Midbrain (tissue), 1 donor: ENCODE results near the gene TIGD2.
"Not testable (repeated sequence)": the region's sequence is repeated elsewhere in the genome, so short reads cannot be mapped to it uniquely, and the experiment has no call there.

ENCODE experiments used
- DNase-seq: peaks from one replicate; lab custom pipeline; 2025; lab: John Stamatoyannopoulos, UW

TIGD2 gene

DNA sequence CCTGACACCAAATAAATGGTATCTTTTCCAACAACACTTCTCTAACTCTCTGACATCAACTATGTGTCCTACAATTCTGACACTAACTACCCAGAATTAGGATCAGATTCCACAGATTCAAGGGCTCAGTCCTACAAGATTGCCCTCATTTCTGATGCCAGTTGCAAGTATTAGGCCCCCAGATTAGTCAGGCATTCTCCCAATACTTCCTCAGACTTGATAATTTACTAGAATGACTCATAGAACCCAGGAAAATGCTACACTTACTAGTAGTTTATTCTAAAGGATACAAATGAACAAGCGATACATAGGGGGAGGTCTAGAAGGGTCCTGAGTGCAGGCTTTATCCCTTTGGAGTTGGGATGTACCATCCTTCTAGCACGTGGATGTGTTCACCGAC, 8.5 kb downstream of the TIGD2 start:
- no peak for DNase-seq

DNA sequence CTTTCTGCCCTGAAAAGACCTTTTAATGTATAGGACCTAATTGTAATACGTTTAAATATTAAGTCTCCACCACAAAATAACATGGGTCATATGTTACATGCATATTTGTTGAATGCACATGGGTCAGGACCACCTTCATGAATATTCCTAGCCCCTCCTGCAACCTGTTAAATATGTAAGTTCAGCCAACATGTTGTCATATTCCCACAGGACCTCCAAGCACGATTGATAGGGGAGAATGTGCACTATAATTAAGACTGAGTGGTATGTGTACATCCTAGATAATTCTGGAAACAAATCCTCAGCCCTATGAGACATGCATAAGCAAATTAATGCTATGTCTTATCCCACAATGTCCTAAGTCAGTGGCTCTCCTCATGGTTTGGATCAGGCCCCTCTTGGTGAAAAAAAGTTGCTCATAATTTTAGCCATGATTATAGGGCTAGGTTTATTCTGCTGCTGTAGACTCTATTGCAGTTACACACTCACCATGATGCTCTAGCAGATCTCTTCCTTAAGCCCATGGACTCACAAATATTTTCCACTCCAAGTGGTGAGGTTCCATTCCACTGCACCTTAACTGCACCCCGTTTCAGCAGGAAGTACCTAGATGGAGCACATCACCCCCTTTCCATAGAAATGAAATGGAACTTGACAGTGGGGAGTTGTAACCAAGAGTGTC, 10.2 kb downstream of the TIGD2 start:
- DNase-seq = no peak

DNA sequence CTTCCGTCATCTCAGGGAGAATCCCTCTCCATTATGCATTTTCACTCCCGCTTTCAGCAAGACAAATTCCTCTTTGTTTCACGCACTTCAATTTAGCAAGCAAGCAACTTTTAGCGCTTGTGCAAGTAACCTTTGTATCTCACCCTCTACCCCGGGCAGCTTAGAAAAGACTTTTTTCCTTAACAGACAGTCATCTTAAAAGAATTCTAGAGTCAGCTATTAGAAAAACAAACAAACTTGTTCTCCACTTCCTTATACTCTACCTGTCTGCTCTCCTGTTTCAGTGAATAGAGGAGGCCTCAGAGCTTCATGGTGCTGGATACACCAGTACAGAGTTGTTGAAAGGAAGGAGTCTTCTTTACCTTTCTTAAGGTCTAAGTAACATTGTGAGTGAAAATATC, 12.1 kb downstream of the TIGD2 start:
- no peak for DNase-seq

DNA sequence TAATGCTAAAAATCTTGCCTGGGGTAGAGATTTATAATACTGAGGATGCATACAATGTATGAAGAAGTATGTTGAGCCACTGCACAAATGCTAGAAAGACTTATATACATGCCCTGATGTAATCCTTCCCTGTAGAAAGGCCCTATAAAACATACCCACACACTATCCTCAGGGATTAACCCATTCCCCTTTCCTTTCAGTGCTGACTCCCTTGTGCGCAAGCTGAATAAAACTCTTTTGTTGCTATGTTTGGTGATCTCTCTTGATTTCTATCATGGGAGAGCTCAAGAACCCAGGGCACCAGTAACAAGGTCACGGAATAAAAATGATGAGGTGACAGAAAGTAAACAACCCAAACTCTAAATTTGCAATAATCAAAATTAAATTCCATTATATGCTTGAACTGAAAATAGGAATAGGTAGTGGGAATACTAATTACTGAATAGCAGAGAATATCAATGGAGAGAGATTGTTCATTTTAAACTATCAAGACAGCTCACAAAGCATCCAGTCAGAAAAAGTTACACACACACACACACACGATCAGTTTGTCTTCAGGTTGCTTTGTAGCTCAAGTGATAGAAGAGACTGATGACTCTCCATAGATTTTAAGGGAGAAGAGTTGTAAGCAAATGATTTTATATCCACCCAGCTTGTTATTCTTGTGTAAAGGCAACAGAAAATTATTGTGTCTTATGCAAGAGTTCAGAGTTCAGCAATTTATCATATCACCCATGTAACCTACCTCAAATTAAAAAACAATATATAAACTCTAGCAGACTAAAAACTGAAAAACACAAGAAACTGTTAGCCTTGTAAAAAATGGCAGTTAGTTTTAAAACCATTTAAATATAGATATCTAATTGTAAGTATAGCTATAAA, 14.8 kb downstream of the TIGD2 start:
- no peak for DNase-seq

DNA sequence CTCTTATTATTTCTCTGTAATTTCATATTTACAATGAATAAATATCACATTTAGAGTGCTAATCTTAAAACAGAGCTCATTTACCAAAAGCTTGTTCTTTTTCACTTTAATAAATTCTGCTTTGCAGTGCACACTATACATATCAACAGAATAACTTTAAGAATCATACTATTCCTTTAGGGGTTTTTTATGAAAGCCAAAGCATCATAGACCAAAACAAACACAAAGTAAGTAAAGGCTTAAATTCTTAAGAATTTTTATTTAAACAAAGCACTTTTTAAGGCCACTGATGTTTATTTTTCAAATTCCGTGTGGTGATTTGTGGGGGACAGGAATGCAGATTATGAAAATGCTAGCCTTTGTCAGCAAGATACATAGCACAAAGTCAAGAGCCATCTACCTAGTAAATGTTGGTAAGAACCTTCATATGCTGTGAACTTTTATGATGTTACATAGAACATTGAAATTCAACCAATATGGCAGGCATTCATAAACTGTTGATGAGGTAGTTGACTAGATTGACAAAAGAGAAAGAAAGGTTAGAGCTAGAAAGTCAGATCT, 17.8 kb downstream of the TIGD2 start:
- DNase-seq = no peak

DNA sequence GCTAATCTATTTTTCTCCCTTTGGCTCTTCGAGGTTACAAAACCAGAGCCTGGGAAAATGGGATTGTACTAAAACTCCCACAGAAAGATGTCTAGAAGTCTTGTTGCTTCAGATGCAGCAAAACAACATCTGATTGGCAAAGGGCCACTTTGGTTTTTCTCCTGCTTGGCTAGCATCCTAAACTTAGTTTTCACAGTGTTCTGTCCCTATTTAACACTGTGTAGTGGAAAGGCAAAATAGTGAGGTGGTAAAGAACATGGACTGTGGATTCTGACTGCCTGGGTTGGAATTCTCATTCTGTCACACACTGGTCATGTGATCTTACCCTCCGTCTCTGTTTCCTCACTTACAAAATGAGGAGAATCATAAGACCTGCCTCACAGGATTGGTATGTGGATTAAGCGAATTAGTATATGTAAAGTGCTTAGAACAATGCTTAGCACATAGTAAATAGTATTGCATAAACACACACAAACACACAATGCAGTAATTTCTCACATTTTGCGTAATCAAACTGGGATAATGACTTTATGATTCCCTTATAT, 23.5 kb downstream of the TIGD2 start:
- DNase-seq = peak; percentile 27

DNA sequence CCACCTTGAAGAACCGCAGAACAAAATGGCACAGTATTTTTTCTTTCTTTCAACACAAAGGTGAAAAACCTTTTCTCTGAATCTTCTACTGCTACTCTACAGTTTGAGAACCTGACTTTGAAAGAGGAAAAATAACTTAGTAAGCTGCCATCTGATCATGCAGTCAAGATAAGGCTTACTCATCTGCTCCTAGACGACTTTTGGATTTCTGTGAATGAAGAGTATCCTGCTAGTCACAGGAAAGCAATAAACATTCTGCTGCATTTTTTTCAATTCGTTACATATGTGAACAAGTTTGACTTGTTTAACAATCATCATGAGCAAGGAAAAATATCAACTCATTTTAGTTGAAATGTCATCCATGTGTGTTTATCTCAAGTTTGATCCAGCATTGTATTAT, 25.2 kb downstream of the TIGD2 start:
- DNase-seq = no peak

DNA sequence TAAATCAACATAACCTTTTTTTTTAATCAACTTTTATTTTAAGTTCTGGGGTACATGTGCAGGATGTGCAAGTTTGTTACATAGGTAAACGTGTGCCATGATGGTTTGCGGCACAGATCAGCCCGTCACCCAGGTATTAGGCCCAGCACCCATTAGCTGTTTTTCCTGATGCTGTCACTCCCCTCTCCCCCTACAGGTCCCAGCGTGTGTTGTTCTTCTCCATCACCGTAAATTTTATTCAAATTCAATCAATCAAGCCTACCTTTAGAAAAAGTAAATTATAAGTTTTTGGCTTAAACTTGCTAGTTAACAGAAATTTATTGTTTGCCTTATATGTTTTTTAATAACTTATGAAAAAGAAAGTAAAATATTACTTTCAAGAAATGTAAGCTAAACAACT, 25.9 kb downstream of the TIGD2 start:
- DNase-seq = no peak

DNA sequence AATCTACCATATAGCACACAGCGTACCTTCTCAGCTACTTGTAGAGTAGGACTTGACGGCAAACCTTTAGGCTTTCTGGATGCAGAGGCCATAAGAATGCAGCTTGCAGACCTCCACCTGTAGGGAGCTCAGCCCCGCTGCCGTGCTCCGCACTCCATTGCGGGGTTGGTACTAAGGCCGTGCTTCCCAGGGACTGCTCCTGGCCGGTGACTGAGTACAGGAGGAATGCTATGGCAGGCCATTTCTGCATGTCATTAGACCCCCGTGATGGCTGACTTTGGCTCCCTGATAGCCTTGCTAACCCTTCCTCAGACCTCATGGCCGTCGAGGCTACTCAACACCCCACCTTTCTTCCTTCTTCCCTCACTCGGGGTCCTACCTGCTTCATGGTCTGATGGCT, 26.4 kb downstream of the TIGD2 start:
- DNase-seq = no peak

DNA sequence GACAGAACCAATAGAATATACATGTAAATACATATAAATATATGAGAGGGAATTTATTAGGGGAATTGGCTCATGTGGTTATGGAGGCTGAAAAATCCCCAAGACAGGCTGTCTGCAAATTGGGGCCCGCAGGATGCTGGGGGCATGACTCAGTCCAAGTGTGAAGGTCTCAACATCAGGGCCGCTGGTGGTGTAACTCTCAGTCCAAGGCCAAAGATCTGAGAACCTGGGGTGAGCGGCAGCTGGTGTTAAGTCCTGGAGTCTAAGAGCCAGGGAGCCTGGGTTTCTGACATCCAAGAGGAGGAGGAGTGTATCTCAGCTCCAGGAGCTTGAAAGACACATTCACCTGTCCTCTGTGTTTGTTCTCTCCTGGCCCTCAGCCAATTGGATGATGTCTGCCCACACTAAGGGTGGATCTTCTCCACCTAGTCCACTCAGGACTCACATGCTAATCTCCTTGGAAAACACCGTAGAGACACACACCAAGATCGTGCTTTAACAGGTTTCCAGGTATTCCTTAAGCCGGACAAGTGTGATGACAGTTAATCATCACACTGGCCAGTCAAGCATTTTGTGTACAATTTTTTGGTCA, 28.9 kb downstream of the TIGD2 start:
- DNase-seq = no peak

DNA sequence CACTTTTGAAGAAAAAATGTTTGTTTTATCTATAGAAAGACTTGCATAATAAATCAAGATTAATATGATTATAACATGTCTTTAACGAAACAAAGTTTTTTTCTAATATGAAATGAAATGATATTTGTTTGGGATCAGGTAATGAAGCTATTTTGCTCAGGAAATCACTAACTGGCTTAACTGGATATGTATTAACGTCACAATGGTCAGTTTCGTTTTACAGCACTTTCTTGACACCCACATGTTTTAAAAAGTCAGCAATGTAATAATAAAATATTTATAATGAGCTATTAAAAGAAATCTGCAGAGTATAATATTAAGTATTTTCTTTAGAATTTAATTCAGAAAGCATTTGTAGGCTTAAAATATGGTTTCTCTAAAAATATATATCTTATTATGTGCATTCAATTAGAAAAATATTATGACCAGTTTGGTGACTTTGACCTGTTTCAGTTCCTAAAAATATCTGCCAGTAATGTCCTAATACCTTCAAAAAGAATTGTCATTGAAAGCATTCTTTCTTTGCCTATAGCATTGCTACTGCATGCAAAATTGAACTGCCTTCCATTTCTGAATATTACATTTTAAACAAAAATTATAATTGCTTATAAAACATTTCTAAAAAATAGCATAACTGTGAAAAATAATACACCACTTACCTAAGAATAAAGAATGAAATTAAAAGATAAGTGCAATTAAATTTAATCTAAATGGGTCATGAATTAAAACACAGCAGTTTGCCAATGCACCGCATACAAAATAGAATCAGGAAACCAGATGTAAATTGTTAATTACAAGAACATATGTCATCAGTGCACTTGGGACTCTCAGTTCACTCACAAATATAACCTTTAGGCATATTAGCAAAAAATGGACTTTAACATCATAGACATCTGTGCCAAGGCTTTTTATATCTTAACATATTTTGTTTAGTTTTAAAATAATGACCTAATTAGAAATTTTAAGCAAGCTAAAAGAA, 31.6 kb downstream of the TIGD2 start:
- no peak for DNase-seq

DNA sequence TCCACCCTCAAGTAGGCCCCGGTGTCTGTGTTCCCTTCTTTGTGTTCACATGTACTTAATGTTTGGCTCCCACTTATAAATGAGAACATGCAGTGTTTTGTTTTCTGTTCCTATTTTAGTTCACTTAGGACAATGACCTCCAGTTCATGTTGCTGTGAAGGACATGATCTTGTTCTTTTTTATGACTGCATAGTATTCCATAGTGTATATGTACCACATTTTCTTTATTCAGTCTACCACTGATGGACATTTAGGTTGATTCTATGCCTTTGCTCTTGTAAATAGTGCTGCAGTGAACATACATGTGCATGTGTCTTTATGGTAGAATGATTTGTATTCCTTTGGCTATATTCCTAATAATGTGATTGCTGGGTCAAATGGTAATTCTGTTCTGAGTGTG, 33.3 kb downstream of the TIGD2 start:
- DNase-seq = not testable (repeated sequence)

DNA sequence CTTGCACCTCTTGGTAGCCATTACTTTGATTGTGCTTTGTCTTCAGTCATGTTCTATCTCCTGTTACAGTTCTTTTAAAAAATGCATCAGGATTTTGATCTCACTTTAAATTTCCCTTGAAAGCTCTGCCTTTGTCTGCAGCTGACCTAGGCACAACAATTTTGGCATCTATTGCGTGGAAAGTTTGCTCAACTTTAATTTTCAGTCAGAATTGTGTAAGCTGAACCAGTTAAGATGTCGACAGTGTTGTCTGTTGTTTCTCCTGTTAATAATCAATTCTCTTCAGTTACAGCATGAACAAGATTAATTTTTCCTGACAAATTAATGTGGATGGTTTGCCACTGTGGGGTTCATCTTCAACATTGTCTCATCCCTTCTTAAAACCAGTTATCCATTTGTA, 34.9 kb downstream of the TIGD2 start:
- no peak for DNase-seq

DNA sequence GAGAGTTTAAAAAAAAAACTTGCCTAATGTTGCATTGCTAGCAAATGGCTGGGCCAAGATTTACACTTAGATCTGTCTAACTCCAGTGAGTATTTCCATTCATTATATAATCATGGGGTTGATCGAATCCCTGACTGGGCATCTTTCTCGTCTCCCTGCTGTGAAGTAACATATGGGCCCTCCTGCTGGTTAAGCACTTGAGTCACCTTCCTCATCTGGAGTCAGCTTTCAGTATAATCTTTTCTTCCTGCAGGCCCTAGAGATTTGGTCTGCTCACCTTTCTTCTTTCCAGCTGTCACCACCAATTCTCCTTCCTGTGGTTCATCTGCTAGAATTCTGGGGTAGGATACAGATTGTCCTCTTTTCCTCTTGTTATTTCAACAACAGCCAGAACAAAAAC, 41.6 kb downstream of the TIGD2 start:
- no peak for DNase-seq

DNA sequence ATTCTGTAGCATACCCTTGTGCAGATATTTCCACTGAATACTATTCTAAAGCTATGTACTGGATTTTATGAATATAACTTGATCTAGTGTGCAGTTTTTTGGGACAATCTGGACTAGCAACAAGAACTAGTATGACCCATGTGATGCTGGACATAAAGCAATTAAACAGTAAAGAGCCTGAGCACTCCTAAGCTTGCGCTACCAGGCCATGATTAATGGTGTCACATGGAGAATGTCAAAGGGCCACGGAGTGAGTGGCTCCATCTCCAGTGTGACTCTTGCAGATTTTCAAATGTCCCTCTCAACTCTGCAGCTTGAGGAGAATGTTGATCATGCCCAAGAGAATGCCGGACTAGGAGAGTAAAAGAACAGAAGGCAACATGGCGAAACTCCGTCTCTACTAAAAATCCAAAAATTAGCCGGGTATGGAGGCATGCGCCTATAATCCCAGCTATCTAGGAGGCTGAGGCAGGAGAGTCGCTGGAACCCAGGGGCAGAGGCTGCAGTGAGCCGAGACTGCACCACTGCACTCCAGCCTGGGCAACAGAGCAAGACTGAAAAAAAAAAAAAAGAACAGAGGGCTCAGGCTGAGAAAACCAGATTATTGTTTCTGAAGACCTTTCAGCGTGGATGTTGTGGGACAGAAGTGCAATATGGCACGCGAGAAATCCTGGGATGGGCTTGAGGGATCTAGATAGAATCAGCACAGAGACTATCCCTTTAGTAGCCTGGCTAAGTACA, 45.0 kb downstream of the TIGD2 start:
- DNase-seq = no peak

DNA sequence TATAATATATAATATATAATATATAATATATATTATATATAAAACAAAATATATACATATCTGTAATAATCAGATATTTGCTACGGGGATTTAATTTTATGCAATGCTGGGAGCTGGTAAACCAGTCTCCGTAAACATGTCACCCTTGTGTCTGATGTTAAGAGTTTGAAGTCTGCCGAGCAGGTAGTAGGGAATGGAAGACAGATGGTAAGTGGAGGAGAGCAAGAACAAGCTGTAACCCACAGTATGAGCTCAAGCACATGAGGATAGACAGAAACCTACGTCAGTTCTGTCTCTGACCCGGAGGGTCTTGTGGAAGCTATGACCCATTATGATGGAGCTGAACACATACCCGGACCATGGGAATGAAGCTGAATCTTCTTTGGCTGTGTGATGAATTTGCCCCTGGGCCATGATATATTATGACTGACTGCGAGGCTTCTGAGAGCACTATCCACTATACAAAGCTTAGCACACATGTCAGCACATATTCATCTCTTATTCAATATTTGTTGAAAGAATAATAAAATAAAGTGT, 46.2 kb downstream of the TIGD2 start:
- DNase-seq = no peak

DNA sequence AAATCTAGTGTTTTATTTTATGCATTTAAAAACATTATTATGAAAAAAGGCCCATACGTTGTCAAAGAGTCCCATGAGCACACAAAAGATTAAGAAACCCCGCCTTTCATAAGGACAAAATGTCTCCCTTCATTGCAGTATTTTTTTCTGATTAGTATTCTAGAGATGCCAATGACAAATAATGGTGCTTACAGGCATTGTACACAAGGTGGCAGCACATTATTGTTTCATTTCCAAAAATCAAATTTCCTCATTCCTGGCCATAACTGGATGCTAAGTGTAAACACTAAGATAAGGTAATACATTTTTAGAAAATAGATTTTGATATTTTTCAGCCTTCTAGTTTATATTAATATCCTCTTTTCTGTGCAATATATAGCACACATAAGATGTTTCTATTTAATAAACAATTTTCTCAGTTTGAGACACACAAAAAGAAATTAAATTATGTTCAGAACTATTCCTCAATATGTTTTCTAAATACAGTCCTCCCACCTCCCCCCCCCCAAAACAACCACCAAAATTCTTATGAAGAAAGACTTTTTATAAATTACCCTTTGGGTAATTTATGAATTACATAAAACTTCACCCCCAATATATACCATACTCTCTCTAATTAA, 47.7 kb downstream of the TIGD2 start:
- DNase-seq = peak; percentile 75

DNA sequence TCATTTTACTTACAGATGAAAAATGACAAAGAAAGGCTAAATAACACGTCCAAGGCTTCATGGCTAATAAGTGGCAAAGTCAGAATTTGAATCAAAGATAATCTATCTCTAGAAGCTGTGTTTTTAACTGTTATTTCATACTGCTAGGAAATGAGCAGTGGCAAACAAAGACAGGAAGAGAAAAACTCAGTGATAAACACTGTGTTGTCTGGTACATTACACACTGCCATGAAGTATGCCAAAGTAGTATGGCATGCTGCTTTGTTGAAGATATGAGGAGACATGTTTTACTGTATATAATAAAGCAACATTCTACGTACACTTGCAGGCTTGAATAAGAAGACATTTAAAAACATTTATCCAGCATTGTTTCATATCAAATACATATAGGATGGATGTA, 49.5 kb downstream of the TIGD2 start:
- no peak for DNase-seq

DNA sequence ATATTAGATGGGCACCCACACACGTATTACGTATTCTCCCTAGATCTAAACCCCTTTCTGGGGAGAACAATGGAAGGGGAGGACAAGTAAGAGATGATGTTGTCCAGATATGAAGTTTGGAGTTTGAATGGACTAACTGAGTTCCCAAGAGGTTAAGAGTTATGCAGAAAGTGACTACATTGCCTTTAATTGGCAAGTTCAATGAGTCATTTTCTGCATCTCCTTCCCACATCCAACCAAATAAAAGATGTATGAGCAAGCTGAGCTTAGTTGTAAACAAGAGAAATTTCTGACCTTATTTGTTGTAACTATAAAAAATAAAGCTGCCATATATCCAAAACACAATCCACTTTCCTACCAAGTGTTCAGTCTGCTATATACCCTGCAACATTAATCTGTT, 50.5 kb downstream of the TIGD2 start:
- DNase-seq = no peak

DNA sequence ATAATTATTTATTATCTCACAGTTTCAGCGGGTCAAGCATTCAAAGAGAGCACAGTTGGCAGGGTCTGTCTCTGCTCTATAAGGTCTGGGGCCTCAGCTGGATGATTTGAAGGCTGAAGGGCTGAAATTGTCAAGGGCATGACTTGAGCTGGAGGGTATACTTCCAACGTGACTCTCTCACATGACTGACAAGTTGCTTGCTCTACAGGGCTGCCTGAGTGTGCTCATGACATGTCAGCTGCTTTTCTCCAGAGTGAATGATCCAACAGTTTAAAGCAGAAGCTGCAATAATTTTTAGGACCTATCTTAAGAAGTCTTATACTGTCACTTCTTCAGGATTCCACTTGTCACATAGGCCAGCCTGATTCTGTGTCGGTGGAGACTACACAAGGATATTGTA, 51.2 kb downstream of the TIGD2 start:
- DNase-seq = no peak
